HepG2 (cell line): ENCODE results near the gene MRPS17. TPM values are rescaled to one million over a fixed set of nuclear protein-coding genes. Genes with fewer than 3 reads are reported as not detected.

Experiments
- ARID5B ChIP-seq: IDR thresholded peaks from 2 replicates; pipeline ENCODE4 v1.4.0; 2020; ENCODE audit warnings: mild to moderate bottlenecking, missing genetic modification reagents
- ATAD3A ChIP-seq: sonication (generic); formaldehyde crosslinking; IDR thresholded peaks from 2 replicates; pipeline ENCODE4 v1.4.0; 2020; ENCODE audit warnings: missing genetic modification reagents
- KDM3A ChIP-seq: IDR thresholded peaks from 2 replicates; pipeline ENCODE4 v1.6.1; 2018; ENCODE audit warnings: low read depth, missing compliant biosample characterization
- NONO ChIP-seq, 2 experiments: fragments of 450-650 bp in 1 of 2; sonication (generic) in 1 of 2; formaldehyde crosslinking in 1 of 2; IDR thresholded peaks in 1 of 2; conservative IDR thresholded peaks in 1 of 2; 2 replicates each; pipeline versions ENCODE4 v1.6.1 to v1.8.0; 2017 to 2022; ENCODE audit warnings: mild to moderate bottlenecking in 1 of 2, missing genetic modification reagents in 1 of 2, moderate library complexity in 1 of 2
- PHF21A ChIP-seq: sonication (generic); formaldehyde crosslinking; IDR thresholded peaks from 2 replicates; pipeline ENCODE4 v1.5.0; 2020; ENCODE audit warnings: mild to moderate bottlenecking, missing genetic modification reagents
- SALL2 ChIP-seq: sonication (generic); formaldehyde crosslinking; IDR thresholded peaks from 2 replicates; pipeline ENCODE4 v1.8.1; 2023; ENCODE audit warnings: mild to moderate bottlenecking, missing genetic modification reagents, inconsistent platforms
- SNRNP70 ChIP-seq: fragments of 200-400 bp; formaldehyde crosslinking; IDR thresholded peaks from 2 replicates; pipeline ENCODE4 v1.6.1; 2017; ENCODE audit warnings: mild to moderate bottlenecking, low read depth, low read length, moderate library complexity
- THAP11 ChIP-seq: IDR thresholded peaks from 2 replicates; pipeline ENCODE4 v1.6.1; 2016; ENCODE audit warnings: missing biosample characterization, missing genetic modification reagents
- ZHX2 ChIP-seq, 2 experiments: sonication (generic) in 1 of 2; formaldehyde crosslinking in 1 of 2; IDR thresholded peaks; 2 replicates each; pipeline versions ENCODE4 v1.6.1 to v1.9.0; 2014 to 2022; ENCODE audit warnings: antibody characterized with exemption in 1 of 2, borderline replicate concordance in 1 of 2, inconsistent platforms in 1 of 2, low read depth in 1 of 2, missing genetic modification reagents in 1 of 2
- ZNF263 ChIP-seq: sonication (generic); formaldehyde crosslinking; IDR thresholded peaks from 2 replicates; pipeline ENCODE4 v1.4.0; 2020; ENCODE audit warnings: missing genetic modification reagents
- polyA plus RNA-seq, 8 experiments: library from polyadenylated mRNA; depleted of rRNA in 3 of 8; stranded (reverse) in 7 of 8; unstranded in 1 of 8; fragments of >200 nt; fragmentation: Illumina TruSeq in 4 of 8; extraction: Trizol in 4 of 8; gene quantifications; 2 replicates each; pipeline versions ENCODE4 v1.2.1 to v1.2.3, GENCODE V29; 2011 to 2016; ENCODE audit warnings: low read depth in 4 of 8, missing spikeins in 1 of 8, mixed read lengths in 1 of 8; ENCODE audit not compliant: insufficient read depth in 1 of 8
- total RNA-seq, 5 experiments: library from RNA; depleted of rRNA; stranded (reverse); fragments of >200 nt; fragmentation: Illumina TruSeq; extraction: Trizol; gene quantifications; 2 replicates each; pipeline ENCODE4 v1.2.3, GENCODE V29; 2016; ENCODE audit warnings: low read depth in 1 of 5
- TF ChIP-seq, protein P1 (sequence below): sonication (generic); formaldehyde crosslinking; conservative IDR thresholded peaks from 2 replicates; pipeline ENCODE4 v1.5.0; 2020; ENCODE audit warnings: missing genetic modification reagents
- TF ChIP-seq, protein P2 (sequence below): sonication (generic); formaldehyde crosslinking; IDR thresholded peaks from 2 replicates; pipeline ENCODE4 v1.5.0; 2020; ENCODE audit warnings: mild to moderate bottlenecking, missing genetic modification reagents

MRPS17 gene
- total and polyA plus RNA-seq, 2 of the 13 experiments (the other 11 are each of a cell fraction or from before 2014, with no cell fraction given), result 14.9 to 31.3 TPM

GRCh38 chr7:55951637-55952351 is at the start of gene MRPS17 (continued):
- TF ChIP-seq NONO (IDR thresholded peaks at IDR 0.05), result no peak
- peak; percentile 64 for TF ChIP-seq NONO (CRISPR knock-in tag; conservative IDR thresholded peaks at IDR 0.05)
- no peak for TF ChIP-seq ZNF263 (CRISPR knock-in tag)
- no peak for TF ChIP-seq SNRNP70
- TF ChIP-seq SALL2 (CRISPR knock-in tag), result peak; percentile 57; the same call in 1 of the 2 replicates
- peak; percentile 1; the same call in 1 of the 2 replicates for TF ChIP-seq PHF21A (CRISPR knock-in tag)
- peak; percentile 88 for TF ChIP-seq ZHX2 (IDR thresholded peaks at IDR 0.05; ENCODE audit: low read depth)
- no peak for TF ChIP-seq ZHX2 (CRISPR knock-in tag; IDR thresholded peaks at IDR 0.05; ENCODE audit: borderline replicate concordance)
- TF ChIP-seq, protein P1, sequence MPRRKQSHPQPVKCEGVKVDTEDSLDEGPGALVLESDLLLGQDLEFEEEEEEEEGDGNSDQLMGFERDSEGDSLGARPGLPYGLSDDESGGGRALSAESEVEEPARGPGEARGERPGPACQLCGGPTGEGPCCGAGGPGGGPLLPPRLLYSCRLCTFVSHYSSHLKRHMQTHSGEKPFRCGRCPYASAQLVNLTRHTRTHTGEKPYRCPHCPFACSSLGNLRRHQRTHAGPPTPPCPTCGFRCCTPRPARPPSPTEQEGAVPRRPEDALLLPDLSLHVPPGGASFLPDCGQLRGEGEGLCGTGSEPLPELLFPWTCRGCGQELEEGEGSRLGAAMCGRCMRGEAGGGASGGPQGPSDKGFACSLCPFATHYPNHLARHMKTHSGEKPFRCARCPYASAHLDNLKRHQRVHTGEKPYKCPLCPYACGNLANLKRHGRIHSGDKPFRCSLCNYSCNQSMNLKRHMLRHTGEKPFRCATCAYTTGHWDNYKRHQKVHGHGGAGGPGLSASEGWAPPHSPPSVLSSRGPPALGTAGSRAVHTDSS (CRISPR knock-in tag), result no peak
- peak; percentile 91 for TF ChIP-seq THAP11 (CRISPR knock-in tag)
- peak; percentile 71; the same call in 1 of the 2 replicates for TF ChIP-seq KDM3A
- no peak for TF ChIP-seq ATAD3A (CRISPR knock-in tag)
- TF ChIP-seq, protein P2, sequence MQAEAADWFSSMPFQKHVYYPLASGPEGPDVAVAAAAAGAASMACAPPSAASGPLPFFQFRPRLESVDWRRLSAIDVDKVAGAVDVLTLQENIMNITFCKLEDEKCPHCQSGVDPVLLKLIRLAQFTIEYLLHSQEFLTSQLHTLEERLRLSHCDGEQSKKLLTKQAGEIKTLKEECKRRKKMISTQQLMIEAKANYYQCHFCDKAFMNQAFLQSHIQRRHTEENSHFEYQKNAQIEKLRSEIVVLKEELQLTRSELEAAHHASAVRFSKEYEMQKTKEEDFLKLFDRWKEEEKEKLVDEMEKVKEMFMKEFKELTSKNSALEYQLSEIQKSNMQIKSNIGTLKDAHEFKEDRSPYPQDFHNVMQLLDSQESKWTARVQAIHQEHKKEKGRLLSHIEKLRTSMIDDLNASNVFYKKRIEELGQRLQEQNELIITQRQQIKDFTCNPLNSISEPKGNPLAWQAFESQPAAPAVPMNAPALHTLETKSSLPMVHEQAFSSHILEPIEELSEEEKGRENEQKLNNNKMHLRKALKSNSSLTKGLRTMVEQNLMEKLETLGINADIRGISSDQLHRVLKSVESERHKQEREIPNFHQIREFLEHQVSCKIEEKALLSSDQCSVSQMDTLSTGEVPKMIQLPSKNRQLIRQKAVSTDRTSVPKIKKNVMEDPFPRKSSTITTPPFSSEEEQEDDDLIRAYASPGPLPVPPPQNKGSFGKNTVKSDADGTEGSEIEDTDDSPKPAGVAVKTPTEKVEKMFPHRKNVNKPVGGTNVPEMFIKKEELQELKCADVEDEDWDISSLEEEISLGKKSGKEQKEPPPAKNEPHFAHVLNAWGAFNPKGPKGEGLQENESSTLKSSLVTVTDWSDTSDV (CRISPR knock-in tag), result no peak
- peak; percentile 59 for TF ChIP-seq ARID5B (CRISPR knock-in tag)
